C4-2B (cell line): ENCODE results near the gene SDHA.
"Not testable (repeated sequence)": the region's sequence is repeated elsewhere in the genome, so short reads cannot be mapped to it uniquely, and the experiment has no call there.

Experiments used
- H3K27ac ChIP-seq: fragments of 450-650 bp; 2 replicates; pipeline ENCODE4 v1.5.1; 2017
- ZFX ChIP-seq: fragments of 450-650 bp; IDR thresholded peaks from 2 replicates; pipeline ENCODE4 v1.6.1; 2017
- TF ChIP-seq, protein P1 (sequence below): fragments of 450-650 bp; conservative IDR thresholded peaks from 2 replicates; pipeline ENCODE4 v1.5.1; 2017; ENCODE audit warnings: mild to moderate bottlenecking

The SDHA gene

DNA sequence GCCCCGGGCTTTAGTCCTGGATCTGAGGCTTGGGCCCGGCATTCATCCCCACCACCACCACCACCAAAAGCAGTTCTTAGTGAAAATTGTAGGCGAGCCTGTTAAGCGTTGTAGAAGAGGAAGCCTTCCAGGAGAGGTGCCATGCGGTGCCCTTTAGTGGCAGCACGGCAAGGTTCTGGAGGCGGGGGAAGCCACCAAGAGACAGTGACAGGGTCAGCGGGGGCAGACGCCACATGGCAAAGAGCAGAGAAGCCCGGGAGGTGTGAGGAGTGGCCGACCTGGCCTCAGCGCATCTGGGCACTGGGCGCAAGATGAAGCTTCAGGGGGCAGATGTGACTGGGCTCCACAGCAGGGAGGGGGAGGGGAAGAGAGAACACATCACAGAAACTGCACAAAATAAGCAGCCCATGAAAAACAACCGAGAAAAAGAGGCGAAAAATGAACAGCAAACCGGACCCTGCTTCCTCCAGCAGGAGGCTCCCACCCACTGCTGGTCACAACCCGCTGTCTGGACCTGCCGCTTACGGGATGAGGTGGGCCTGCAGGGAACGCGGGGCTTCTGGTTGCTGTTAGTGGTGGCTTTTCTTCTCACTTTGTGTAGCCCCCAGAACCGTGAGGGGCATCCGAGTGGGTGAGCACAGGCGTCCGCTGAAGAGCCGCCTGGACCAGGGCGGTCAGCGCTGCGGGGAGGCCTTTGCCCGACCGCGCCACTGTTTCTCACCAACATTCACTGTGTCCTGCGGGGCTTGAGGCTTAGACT lies 22.5 kb upstream of the SDHA start:
- no peak overlapping the region for H3K27ac ChIP-seq
- TF ChIP-seq, protein P1, sequence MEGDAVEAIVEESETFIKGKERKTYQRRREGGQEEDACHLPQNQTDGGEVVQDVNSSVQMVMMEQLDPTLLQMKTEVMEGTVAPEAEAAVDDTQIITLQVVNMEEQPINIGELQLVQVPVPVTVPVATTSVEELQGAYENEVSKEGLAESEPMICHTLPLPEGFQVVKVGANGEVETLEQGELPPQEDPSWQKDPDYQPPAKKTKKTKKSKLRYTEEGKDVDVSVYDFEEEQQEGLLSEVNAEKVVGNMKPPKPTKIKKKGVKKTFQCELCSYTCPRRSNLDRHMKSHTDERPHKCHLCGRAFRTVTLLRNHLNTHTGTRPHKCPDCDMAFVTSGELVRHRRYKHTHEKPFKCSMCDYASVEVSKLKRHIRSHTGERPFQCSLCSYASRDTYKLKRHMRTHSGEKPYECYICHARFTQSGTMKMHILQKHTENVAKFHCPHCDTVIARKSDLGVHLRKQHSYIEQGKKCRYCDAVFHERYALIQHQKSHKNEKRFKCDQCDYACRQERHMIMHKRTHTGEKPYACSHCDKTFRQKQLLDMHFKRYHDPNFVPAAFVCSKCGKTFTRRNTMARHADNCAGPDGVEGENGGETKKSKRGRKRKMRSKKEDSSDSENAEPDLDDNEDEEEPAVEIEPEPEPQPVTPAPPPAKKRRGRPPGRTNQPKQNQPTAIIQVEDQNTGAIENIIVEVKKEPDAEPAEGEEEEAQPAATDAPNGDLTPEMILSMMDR = no peak
- no peak for TF ChIP-seq ZFX

DNA sequence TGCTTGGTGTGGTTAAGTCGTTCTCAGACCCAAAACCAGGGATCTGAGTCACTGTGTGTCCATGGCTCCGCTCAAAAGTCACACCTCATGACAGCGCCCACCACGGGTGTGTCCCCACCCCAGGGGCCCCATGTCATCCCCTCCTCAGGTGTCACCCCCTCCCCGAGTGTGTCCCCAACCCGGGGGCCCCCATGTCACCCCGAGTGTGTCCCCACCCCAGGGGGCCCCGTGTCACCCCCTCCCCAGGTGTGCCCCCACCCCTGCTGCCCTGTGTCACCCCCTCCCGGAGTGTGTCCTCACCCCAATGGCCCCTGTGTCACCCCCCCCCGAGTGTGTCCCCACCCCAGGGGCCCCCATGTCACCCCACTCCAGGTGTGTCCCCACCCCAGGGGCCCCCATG lies 21.8 kb upstream of the SDHA start:
- TF ChIP-seq ZFX = no peak
- TF ChIP-seq, protein P1 = no peak
- H3K27ac ChIP-seq = no peak overlapping the region

DNA sequence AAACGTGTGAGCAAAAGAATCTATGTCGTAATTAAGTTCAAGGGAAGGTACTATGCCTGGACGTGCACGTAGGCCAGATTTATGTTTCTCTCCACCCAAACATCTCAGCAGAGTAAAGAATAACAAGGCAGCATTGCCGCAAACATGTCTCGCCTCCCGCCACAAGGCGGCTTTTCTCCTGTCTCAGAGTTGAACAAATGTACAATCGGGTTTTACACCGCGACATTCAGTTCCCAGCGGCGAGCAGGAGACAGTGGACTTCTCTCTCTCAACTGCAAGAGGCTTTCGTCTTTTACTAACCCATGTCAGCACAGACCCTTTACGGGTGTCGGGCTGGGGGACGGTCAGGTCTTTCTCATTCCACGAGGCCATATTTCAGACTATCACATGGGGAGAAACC lies 21.1 kb upstream of the SDHA start:
- not testable (repeated sequence) for H3K27ac ChIP-seq

GRCh38 chr5:197892-198489 lies 20.1 kb upstream of the SDHA start:
- TF ChIP-seq, protein P1 = no peak
- H3K27ac ChIP-seq = no peak overlapping the region

DNA sequence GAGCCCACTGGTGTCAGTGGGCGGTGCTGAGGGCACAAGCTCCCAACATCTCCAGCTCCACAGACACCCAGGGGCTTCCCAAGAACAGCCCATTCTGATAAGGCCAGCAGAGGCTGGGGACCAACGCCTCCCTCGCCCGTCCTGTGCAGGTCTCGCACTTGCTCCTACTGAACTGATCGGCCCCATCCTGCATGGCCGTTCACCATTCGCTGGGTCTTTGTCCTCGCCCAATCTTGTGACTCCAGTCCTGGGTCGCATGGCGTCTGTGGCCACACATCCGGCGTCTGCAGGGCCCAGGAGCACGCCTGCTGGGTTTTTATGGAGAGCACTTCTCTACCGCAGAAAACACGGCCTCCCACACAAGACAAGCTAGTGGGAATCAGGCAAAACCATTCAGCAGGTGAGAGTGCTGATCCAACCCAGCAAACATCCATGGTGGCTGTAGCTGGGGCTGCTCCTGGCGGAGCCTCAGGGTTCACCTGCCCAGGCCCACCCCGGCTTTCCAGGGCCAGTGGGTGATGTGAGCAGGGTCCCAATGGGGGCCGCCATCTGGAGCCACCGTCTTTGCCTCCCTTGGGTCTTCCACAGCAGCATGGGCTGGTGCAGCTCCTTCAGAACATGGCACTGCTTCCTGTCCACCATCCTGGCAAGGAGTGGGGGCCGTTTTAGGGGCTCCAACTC lies 19.5 kb upstream of the SDHA start:
- TF ChIP-seq, protein P1 = no peak
- no peak for TF ChIP-seq ZFX
- H3K27ac ChIP-seq = no peak overlapping the region

GRCh38 chr5:199197-199949 lies 18.7 kb upstream of the SDHA start:
- H3K27ac ChIP-seq = no peak overlapping the region
- TF ChIP-seq ZFX = no peak
- TF ChIP-seq, protein P1 = no peak

DNA sequence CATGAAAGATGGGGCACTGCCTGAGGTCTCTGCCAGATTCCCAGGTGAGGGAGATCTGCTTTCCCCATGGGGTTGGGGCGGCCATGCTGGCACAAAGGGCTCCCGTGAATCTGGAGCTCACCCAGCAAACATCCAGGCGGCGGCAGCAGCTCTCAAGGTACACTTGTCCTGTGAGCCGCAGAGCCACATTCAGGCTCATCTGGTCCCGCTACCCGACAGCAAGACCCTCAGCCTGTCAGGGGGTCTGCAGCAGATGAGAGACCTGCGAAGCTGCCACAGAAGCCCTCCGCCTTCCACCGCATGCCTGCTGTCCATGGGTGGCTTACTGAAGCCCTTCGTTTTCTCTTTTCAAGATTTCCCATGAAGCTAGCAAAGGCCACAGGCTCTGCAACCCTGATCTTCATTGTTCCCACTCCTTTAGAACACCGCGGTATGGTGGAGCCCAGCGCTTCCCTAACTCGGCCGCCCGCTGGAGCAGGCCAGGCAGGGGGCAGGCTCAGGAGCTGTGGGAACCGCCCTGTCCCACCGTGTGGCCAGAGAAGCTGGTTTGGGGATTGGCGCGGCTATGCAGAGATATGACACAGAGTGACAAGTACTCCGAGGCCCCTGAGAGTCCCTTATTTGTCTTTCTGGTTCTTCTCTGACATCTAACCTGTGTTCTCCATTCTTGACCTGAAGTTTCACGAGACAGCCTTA lies 18.0 kb upstream of the SDHA start:
- no peak overlapping the region for H3K27ac ChIP-seq

More for the DNA sequence above, 18.0 kb upstream of the SDHA start:
- TF ChIP-seq, protein P1 = no peak
- TF ChIP-seq ZFX = no peak
